Thyroid gland (tissue), 4 donors: ENCODE measurements around the gene CHST11. TPM values are rescaled to one million over a fixed set of nuclear protein-coding genes. Genes with fewer than 3 reads are reported as not detected.
"Not testable (repeated sequence)": the region's sequence is repeated elsewhere in the genome, so short reads cannot be mapped to it uniquely, and the experiment has no call there.

Source experiments
- DNase-seq, 2 donors: peaks; one replicate each; pipeline ENCODE4 v3.0.0-alpha.2; 2019
- H3K27ac ChIP-seq, 3 donors: fragments of 200-600 bp; sonication (generic); 1 replicate in 2 of 3; 2 replicates in 1 of 3; pipeline ENCODE4 v1.5.1; 2016 to 2019; ENCODE audit warnings: mild to moderate bottlenecking in 1 of 3, moderate library complexity in 1 of 3
- H3K27me3 ChIP-seq: fragments of 200-600 bp; sonication (generic); one replicate; pipeline ENCODE4 v1.5.1; 2019
- H3K36me3 ChIP-seq, 2 donors: fragments of 200-600 bp; sonication (generic); one replicate each; pipeline ENCODE4 v1.5.1; 2016 to 2019
- H3K4me1 ChIP-seq, 2 donors: fragments of 200-600 bp; sonication (generic); one replicate each; pipeline ENCODE4 v1.5.1; 2017 to 2019
- H3K4me3 ChIP-seq, 3 donors: fragments of 200-600 bp; sonication (generic); replicated peaks in 1 of 3; 1 replicate in 2 of 3; 2 replicates in 1 of 3; pipeline ENCODE4 v1.5.1; 2016; ENCODE audit warnings: mild to moderate bottlenecking in 1 of 3
- H3K9me3 ChIP-seq: fragments of 200-600 bp; sonication (generic); one replicate; pipeline ENCODE4 v1.5.1; 2017
- CTCF ChIP-seq, 6 experiments: fragments of 200-600 bp in 3 of 6; fragments of 450-650 bp in 3 of 6; sonication (generic) in 3 of 6; IDR thresholded peaks; one replicate each; pipeline ENCODE4 v1.5.1; 2016 to 2019; ENCODE audit warnings: antibody characterized with exemption in 6 of 6, mild to moderate bottlenecking in 2 of 6, inconsistent platforms in 1 of 6, moderate library complexity in 1 of 6
- POLR2A ChIP-seq, 2 donors: fragments of 450-650 bp; IDR thresholded peaks; one replicate each; pipeline ENCODE4 v1.6.1; 2017; ENCODE audit warnings: antibody characterized with exemption in 2 of 2, mild to moderate bottlenecking in 2 of 2, moderate library complexity in 1 of 2
- WGBS, 2 donors: methylation state at CpG; one replicate each; pipeline ENCODE4 v1.1.5; 2017; 5-methylcytosine and 5-hydroxymethylcytosine counted together
- intact Hi-C: fragments of 100-400 bp; cut with DNase I; formaldehyde crosslinking; loops from one replicate; pipeline ENCODE4 v1.15.1; 2023
- total RNA-seq, 4 donors: library from RNA; depleted of rRNA; stranded (reverse); fragments of >200 nt; gene quantifications; one replicate each; pipeline ENCODE4 v1.2.3, GENCODE V29; 2016

CHST11 gene
- total RNA-seq, 4 donors from 2014 or later, result 6.9 to 11.6 (median 8.0) TPM

- no peaks in the 10 kb centered on the region for H3K27me3 ChIP-seq
- no peak for TF ChIP-seq CTCF (IDR thresholded peaks at IDR 0.05)
- TF ChIP-seq POLR2A (IDR thresholded peaks at IDR 0.05), result no peak
- H3K4me1 ChIP-seq, result peaks cover 44 to 49% of the 10 kb centered on the region in 2 donors
- intact Hi-C loops, result no loop called here
- no peak overlapping the region for H3K4me3 ChIP-seq
- DNase-seq, result no peak
- WGBS, 2 donors, result 83 to 89% methylated on average over 5 of the region's 5 CpGs
- H3K9me3 ChIP-seq, result no peaks in the 10 kb centered on the region
- no peaks in the 10 kb centered on the region for H3K36me3 ChIP-seq
- no peak overlapping the region for H3K27ac ChIP-seq
Measured at GRCh38 chr12:104741077-104741476, 284.3 kb downstream of the CHST11 start.

GRCh38 chr12:104741497-104742367 lies 285.0 kb downstream of the CHST11 start:
- no peaks in the 10 kb centered on the region for H3K9me3 ChIP-seq
- TF ChIP-seq POLR2A (IDR thresholded peaks at IDR 0.05), result no peak
- TF ChIP-seq CTCF (IDR thresholded peaks at IDR 0.05), result no peak
- peaks cover 37 to 43% of the 10 kb centered on the region in 2 donors for H3K4me1 ChIP-seq
- intact Hi-C loops, result no loop called here
- H3K36me3 ChIP-seq, result no peaks in the 10 kb centered on the region
- H3K27me3 ChIP-seq, result no peaks in the 10 kb centered on the region
- H3K4me3 ChIP-seq, result no peak overlapping the region
- peak overlapping the region in 2 of 3 donors; percentile 14 to 31 for H3K27ac ChIP-seq
- 92 to 95% methylated on average over 14 to 15 of the region's 15 CpGs for WGBS, 2 donors
- no peak for DNase-seq

- H3K4me3 ChIP-seq, result no peak overlapping the region
- intact Hi-C loops, result no loop called here
- no peaks in the 10 kb centered on the region for H3K27me3 ChIP-seq
- 24 to 25% methylated on average over 12 to 16 of the region's 16 CpGs for WGBS, 2 donors
- peaks cover 29 to 33% of the 10 kb centered on the region in 2 donors for H3K4me1 ChIP-seq
- H3K27ac ChIP-seq, result peak overlapping the region; percentile 14 to 47 (median 31)
- no peaks in the 10 kb centered on the region for H3K36me3 ChIP-seq
- H3K9me3 ChIP-seq, result no peaks in the 10 kb centered on the region
- TF ChIP-seq POLR2A (IDR thresholded peaks at IDR 0.05) (no peak), CTCF (IDR thresholded peaks at IDR 0.05) (no peak)
- DNase-seq, result peak; percentile 69 to 70
Measured at GRCh38 chr12:104742551-104743201, 285.9 kb downstream of the CHST11 start.

GRCh38 chr12:104743202-104743580 lies 286.4 kb downstream of the CHST11 start:
- Histone ChIP-seq H3K27me3 (no peaks in the 10 kb centered on the region), H3K4me1 (peaks cover 24 to 28% of the 10 kb centered on the region in 2 donors), H3K36me3 (no peaks in the 10 kb centered on the region), H3K27ac (peak overlapping the region; percentile 14 to 47 (median 31)), H3K9me3 (no peaks in the 10 kb centered on the region), H3K4me3 (no peak overlapping the region)
- 98 to 100% methylated on average over 2 of the region's 2 CpGs for WGBS, 2 donors
- intact Hi-C loops, result no loop called here
- TF ChIP-seq CTCF (IDR thresholded peaks at IDR 0.05), result no peak
- TF ChIP-seq POLR2A (IDR thresholded peaks at IDR 0.05), result no peak
- no peak for DNase-seq

GRCh38 chr12:104743753-104744548 lies 287.2 kb downstream of the CHST11 start:
- Histone ChIP-seq H3K4me1 (peaks cover 16 to 21% of the 10 kb centered on the region in 2 donors), H3K27ac (peak overlapping the region in 1 of 3 donors; percentile 47)
- H3K4me3 ChIP-seq, DNase-seq, intact Hi-C loops, H3K27me3 ChIP-seq, H3K9me3 ChIP-seq, H3K36me3 ChIP-seq: not testable (repeated sequence)
- 95% methylated on average over 6 of the region's 6 CpGs for WGBS, 2 donors
